NT2/D1 (cell line): ENCODE results near the gene USH2A.

Source experiments
- DNase-seq: peaks from one replicate; pipeline ENCODE4 v3.0.0-alpha.2; 2011; ENCODE audit warnings: low read depth, low spot score
- H3K27me3 ChIP-seq: 2 replicates; pipeline ENCODE4 v1.6.0; 2011; ENCODE audit warnings: mild to moderate bottlenecking; ENCODE audit not compliant: insufficient read length, insufficient read depth
- H3K36me3 ChIP-seq: 2 replicates; pipeline ENCODE4 v1.6.1; 2011; ENCODE audit warnings: mild to moderate bottlenecking, low read length, mixed read lengths; ENCODE audit not compliant: insufficient read depth, insufficient read length
- H3K4me1 ChIP-seq: 2 replicates; pipeline ENCODE4 v1.5.1; 2011; ENCODE audit not compliant: insufficient read depth, insufficient read length
- H3K4me3 ChIP-seq: 2 replicates; pipeline ENCODE4 v1.5.1; 2011; ENCODE audit warnings: low read depth; ENCODE audit not compliant: insufficient read length
- H3K9ac ChIP-seq: 2 replicates; pipeline ENCODE4 v1.6.0; 2011; ENCODE audit warnings: low read depth; ENCODE audit not compliant: insufficient read length
- H3K9me3 ChIP-seq: 2 replicates; pipeline ENCODE4 v1.5.1; 2011; ENCODE audit warnings: mild to moderate bottlenecking, low read length; ENCODE audit not compliant: insufficient read depth
- SUZ12 ChIP-seq: IDR thresholded peaks from 2 replicates; pipeline ENCODE4 v1.6.1; 2011; ENCODE audit not compliant: insufficient read length, insufficient read depth; ENCODE audit errors: extremely low read depth
- YY1 ChIP-seq: IDR thresholded peaks from 2 replicates; pipeline ENCODE4 v1.6.1; 2011; ENCODE audit not compliant: insufficient read length, insufficient read depth
- ZNF274 ChIP-seq: IDR thresholded peaks from 2 replicates; pipeline ENCODE4 v1.6.1; 2011; ENCODE audit warnings: mild to moderate bottlenecking, low read depth, low read length

The USH2A gene

DNA sequence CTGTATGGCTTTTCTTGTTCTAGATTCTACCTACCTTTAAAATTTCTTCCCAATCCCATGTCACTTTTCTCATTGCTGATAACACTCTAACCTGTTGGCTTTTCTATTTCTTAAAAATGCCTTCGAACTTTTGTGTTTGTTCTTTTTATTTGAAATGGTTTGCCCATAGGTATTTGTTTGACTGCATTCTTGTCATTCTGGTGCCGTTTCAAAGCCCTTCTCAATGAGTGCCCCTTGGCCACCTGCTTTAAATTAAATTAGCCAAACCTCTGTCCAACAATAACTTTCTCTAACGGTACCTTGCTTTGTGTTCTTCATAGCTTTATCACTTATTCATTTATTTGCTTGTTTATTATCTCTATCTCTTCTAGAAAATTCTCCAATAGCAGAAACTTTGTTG lies 817.2 kb downstream of the USH2A start:
- TF ChIP-seq SUZ12 (no peak), ZNF274 (no peak), YY1 (no peak)
- Histone ChIP-seq H3K9ac (no peak overlapping the region), H3K27me3 (no peaks in the 10 kb centered on the region), H3K4me1 (no peaks in the 10 kb centered on the region), H3K9me3 (no peaks in the 10 kb centered on the region), H3K4me3 (no peak overlapping the region), H3K36me3 (peaks cover 56% of the 10 kb centered on the region)
- no peak for DNase-seq

DNA sequence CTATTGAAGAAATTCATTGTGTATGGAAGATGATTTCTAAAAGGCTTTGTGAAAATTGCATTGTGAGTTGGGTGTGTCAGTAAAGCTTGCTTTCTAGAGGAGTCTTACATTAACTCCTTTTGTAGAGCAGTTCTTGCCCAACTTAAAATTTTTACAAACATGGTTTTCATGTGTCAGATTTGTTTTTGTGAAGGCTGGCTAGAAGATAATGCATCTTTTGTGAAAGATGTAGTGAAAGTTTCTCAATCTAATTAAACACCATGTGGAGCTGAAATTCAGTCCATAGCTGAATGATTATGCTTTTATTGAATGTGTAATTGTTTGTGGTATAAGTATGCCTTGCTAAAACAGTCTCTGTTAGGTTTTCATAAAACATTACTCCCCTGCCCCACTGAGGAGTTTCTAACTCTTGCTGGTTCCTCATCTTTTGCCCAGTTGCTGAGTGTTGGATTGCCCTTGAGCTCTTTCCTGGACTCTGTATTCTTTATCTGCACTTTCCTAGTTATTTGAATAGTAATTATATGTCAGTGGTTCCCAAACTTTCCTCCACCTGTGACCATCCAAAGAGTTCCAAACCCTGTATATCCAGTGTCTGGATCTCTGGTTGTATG lies 818.1 kb downstream of the USH2A start:
- Histone ChIP-seq H3K9me3 (no peaks in the 10 kb centered on the region), H3K27me3 (no peaks in the 10 kb centered on the region), H3K36me3 (peaks cover 50% of the 10 kb centered on the region), H3K4me1 (no peaks in the 10 kb centered on the region), H3K9ac (no peak overlapping the region), H3K4me3 (no peak overlapping the region)
- TF ChIP-seq YY1 (no peak), ZNF274 (no peak), SUZ12 (no peak)
- DNase-seq: no peak

DNA sequence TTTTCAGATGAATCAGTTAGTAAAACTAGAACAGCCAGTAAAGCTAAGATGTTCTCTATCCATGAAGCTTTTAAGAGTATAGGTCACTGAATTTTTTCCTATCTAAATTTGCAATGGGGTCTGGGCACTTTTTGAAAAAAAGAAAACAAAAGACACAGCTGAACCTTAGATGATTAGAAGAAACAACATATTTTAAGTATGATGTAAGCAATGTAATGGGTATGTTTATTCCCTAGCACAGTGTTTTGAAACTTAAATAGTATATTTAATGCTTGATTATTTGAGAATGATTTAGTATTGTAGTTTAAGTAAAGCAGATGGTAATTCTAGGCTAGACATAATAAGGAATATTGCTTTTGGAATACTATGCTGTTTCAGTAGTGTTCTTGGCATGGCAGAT lies 819.9 kb downstream of the USH2A start:
- no peaks in the 10 kb centered on the region for H3K27me3 ChIP-seq
- DNase-seq: no peak

DNA sequence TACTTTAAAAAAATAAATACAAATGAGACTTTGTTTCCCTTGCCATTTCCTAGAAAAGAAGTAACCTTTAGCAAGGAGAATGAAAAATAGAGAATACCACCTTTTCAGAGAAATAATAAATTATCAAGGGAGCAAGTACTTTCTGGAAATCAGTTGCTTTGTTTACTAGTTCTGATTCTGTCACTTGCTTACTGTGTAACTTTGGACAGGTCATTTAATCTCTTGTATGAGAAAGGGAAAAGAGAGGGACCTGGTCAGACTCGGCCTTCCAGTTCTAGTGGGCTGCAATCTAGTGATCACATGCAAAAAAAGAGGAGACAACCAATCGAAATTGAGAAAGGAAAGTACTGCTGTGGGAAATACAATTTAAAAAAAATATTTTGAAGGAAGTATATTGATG lies 822.0 kb downstream of the USH2A start:
- no peak overlapping the region for H3K9ac ChIP-seq
- peaks cover 43% of the 10 kb centered on the region for H3K36me3 ChIP-seq
- H3K9me3 ChIP-seq: no peaks in the 10 kb centered on the region
- no peaks in the 10 kb centered on the region for H3K27me3 ChIP-seq
- DNase-seq: no peak
- no peak for TF ChIP-seq ZNF274
- no peak for TF ChIP-seq YY1
- no peak for TF ChIP-seq SUZ12
- H3K4me1 ChIP-seq: no peaks in the 10 kb centered on the region
- H3K4me3 ChIP-seq: no peak overlapping the region

More for the DNA sequence above, 819.9 kb downstream of the USH2A start:
- H3K9me3 ChIP-seq: no peaks in the 10 kb centered on the region
- no peak overlapping the region for H3K4me3 ChIP-seq
- TF ChIP-seq ZNF274 (no peak), YY1 (no peak), SUZ12 (no peak)
- H3K9ac ChIP-seq: no peak overlapping the region
- no peaks in the 10 kb centered on the region for H3K4me1 ChIP-seq
- peaks cover 34% of the 10 kb centered on the region for H3K36me3 ChIP-seq

DNA sequence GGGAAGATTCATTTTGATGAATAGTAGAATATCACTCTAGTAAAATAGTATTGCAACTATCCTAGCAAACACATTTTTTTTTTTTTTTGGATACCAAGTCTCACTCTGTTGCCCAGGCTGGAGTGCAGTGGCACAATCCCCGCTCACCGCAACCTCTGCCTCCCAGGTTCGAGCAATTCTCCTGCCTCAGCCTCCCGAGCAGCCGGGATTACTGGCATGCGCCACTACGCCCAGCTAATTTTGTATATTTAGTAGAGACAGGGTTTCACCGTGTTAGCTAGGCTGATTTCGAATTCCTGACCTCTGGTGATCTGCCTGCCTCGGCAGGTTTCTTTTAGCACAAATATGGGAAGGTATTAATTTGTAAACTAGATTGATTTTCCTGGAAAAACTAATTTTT lies 822.4 kb downstream of the USH2A start:
- no peak for DNase-seq
- H3K4me3 ChIP-seq: no peak overlapping the region
- peaks cover 47% of the 10 kb centered on the region for H3K36me3 ChIP-seq
- H3K9me3 ChIP-seq: no peaks in the 10 kb centered on the region
- TF ChIP-seq ZNF274: no peak
- no peak for TF ChIP-seq SUZ12
- no peak for TF ChIP-seq YY1
- no peaks in the 10 kb centered on the region for H3K27me3 ChIP-seq
- no peak overlapping the region for H3K9ac ChIP-seq
- no peaks in the 10 kb centered on the region for H3K4me1 ChIP-seq

DNA sequence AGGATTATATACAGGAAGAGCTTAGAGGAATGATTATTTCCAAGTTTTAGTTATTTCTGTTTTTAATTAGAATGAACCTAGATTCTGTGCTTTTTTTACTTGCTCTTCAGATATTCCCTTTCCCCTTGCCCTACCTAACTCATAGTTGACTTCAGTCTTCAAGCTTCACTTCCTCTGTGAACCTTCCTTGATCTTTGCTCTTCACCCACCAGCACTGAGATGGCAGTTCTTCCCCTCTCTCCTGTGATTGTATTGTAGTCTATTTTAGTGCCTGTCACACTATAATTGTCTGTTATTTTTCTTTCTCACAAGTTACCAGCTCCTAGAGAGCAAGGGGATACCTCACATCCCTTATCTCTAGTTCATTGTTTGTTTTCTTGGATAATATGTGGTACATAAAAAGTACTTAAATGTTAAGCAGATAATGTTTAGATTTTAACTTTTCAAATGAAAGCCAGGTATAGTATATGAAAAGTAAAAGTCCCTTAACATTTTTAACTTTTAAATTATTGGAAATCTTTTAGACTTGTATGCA lies 822.9 kb downstream of the USH2A start:
- Histone ChIP-seq H3K4me1 (no peaks in the 10 kb centered on the region), H3K27me3 (no peaks in the 10 kb centered on the region), H3K9me3 (no peaks in the 10 kb centered on the region), H3K4me3 (no peak overlapping the region), H3K9ac (no peak overlapping the region), H3K36me3 (peaks cover 48% of the 10 kb centered on the region)
- TF ChIP-seq YY1: no peak
- TF ChIP-seq ZNF274: no peak
- no peak for TF ChIP-seq SUZ12
- no peak for DNase-seq

DNA sequence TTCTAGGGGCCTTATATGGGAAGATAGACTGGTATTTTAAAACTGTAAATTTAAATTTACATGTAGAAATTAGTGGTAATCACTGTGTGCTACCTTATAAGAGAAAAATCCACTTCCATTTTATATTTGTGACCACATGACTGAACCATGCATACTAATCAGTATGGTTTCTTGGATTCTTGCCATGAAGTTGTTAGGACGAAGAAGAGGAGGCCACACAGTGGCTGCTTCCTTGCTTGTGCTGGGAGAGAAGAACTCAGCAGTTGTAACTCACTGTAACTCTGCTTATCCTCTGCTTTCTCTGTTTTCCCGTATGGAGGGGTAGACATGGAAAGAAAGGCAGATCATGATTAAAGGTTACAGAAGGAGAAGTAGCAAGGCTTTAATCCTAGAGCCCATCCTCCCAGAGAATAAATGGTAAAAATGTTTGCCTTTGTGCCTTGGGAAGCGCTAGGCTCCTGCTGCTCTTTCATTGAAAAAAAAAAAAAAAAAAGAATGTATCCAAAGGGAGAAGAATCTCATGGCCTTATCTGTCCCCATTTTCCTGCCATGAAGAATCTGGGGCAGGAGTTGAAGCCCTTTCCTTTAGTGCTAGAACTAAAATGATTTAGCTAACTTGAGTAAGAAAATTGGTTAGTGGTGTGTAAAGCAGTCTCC lies 823.7 kb downstream of the USH2A start:
- Histone ChIP-seq H3K9ac (no peak overlapping the region), H3K4me3 (no peak overlapping the region), H3K4me1 (no peaks in the 10 kb centered on the region), H3K36me3 (peaks cover 44% of the 10 kb centered on the region), H3K9me3 (no peaks in the 10 kb centered on the region), H3K27me3 (no peaks in the 10 kb centered on the region)
- TF ChIP-seq SUZ12: no peak
- no peak for TF ChIP-seq ZNF274
- TF ChIP-seq YY1: no peak
- no peak for DNase-seq
